NCI-H524 (cell line): ENCODE results near the gene SERP1.
A peak's percentile ranks its signal among the peaks of the same experiment; 100 is the strongest.

Experiments used
- DNase-seq, 2 experiments: peaks; one replicate each; lab custom pipeline; 2025; lab: John Stamatoyannopoulos, UW

Gene SERP1

GRCh38 chr3:150546226-150547044 lies at the start of gene SERP1, which contains the start of gene EIF2A:
Gene SERP1 (minus strand): TSS chr3:150546496. CDS start chr3:150546135, 361 bp downstream.
Gene EIF2A (plus strand): TSS chr3:150546787. CDS start chr3:150546803, 16 bp downstream.
- DNase-seq = peak; percentile 100

DNA sequence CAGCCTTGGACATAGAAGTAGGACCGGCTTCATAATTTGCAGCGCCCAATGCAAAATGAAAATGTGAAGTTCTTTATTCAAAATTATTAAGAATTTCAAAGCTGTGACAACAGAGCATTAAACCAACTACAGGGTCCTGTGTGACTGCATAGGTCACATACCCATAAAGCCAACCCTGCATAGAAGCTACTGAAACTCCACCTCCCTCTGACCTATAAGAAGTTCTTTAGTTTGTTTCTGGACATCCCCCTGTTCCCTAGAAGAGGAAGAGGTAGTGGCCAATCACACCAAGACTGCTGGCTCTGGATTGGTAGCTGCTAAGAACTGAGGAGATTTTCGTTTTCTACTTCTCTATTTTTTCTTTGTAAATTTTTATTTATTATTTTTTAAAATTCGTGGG lies 47.9 kb upstream of the SERP1 start:
- DNase-seq = no peak

DNA sequence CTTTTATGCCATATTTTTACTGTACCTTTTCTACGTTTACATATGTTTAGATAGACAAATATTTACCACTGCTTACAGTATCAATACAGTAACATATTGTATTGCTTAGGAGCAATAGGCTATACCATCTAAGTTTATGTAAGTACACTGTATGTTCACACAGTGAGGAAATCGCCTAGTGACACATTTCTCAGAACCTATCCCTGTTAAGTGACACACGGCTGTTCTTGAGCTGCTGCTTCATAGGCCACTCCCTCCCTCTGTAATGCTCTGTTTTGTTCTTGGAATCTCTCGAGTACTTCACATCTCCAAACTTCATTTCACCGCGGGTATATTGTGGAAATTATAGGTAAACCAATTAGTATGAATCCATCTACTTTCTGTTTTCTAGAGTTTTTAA lies 43.5 kb upstream of the SERP1 start:
- no peak for DNase-seq

GRCh38 chr3:150588027-150588830 lies 41.9 kb upstream of the SERP1 start:
- no peak for DNase-seq

DNA sequence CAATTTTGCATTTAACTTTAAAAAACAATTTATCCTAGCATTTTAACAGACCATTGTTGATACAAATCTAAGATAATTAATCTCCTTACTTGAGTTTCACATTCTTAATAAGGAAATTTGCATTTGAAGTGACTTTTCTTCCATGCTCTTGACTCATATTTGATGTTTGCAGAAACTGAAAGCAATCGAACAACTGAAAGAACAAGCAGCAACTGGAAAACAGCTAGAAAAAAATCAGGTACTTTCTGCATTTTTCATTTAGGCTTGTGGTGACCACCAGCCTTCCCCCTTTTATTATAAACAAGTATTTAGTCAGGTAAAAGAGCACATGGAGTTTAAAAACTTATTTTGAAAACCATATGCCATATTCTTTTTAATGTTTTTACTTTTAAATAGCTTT lies 36.7 kb upstream of the SERP1 start:
- no peak for DNase-seq

GRCh38 chr3:150582620-150583019 lies 36.3 kb upstream of the SERP1 start:
- no peak for DNase-seq

- no peak for DNase-seq
Observed at GRCh38 chr3:150581174-150581573, 34.9 kb upstream of the SERP1 start.

- DNase-seq = peak in 1 of 2 experiments; percentile 19
Observed at GRCh38 chr3:150577855-150578254, 31.6 kb upstream of the SERP1 start.

- DNase-seq = peak in 1 of 2 experiments; percentile 40
Observed at GRCh38 chr3:150567328-150567727, 21.0 kb upstream of the SERP1 start.

DNA sequence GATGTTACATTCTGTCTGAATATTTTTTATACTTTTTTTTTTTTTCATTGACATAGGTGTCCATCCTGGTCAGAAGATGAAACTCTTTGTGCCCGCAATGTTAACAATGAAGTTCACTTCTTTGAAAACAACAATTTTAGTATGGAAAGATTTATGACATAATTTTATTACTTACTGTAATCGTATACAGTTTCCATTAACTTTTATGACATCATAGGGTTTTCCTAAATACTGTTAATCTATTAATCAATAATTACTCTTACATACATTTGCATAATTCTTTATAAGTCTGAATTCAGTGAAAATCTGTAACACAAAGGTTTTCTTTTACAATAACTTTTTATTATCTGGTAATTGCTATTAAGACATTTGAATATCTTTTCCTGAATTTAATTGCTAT lies 17.9 kb upstream of the SERP1 start:
- no peak for DNase-seq

DNA sequence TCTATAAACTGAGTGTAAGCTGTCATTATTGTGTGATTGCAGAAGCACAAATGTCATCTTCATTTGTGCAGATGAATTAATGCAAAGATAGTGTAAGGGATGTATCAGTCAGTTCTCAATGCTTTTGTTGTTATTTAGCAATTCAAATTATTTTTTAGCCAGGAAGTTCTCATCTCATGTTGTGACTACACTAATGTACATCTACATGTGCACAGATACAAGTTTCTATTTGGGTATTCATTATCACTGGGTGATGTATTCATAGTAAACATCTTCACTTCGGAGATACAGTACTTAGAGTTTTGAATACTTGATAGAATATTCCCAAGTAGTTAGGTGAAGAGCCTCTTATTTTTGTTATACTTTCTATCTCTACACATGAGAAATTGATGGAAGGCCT lies 11.4 kb upstream of the SERP1 start:
- no peak for DNase-seq

GRCh38 chr3:150556792-150557191 lies 10.5 kb upstream of the SERP1 start:
- DNase-seq = no peak

- no peak for DNase-seq
Observed at GRCh38 chr3:150555859-150556436, 9.7 kb upstream of the SERP1 start.

DNA sequence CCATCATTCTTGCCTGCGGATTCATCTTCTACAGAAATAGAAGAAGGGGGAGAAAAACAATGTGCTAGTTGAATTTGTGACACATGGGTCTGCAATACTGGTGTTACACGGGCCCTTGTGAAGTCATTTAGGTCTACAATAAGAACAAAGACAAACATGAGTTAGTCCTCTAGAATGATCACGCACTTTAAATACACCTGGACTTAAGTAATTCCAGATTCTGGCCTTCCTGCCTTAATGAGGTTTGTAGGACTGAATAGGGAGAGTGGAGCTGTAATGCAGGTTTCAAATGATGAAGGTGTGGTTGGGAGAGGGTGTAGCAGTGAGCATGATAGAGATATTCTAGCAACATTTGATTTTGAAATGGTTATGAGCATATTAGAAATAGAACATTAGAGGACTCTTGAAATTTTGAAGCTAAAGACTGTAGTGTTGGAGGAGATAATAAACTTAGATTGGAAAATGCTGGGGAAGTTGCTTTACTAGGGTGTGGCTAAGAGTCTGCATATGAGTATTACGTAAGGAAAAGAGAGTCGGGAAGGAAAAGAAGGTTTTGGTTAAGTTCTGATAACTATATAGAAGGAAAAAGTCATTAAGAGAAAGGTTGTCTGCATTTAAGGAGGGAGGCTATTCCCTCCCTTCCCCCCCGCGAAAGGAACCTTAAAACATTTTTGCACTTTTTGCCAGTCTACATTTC lies 897 bp upstream of the SERP1 start:
- DNase-seq = no peak

DNA sequence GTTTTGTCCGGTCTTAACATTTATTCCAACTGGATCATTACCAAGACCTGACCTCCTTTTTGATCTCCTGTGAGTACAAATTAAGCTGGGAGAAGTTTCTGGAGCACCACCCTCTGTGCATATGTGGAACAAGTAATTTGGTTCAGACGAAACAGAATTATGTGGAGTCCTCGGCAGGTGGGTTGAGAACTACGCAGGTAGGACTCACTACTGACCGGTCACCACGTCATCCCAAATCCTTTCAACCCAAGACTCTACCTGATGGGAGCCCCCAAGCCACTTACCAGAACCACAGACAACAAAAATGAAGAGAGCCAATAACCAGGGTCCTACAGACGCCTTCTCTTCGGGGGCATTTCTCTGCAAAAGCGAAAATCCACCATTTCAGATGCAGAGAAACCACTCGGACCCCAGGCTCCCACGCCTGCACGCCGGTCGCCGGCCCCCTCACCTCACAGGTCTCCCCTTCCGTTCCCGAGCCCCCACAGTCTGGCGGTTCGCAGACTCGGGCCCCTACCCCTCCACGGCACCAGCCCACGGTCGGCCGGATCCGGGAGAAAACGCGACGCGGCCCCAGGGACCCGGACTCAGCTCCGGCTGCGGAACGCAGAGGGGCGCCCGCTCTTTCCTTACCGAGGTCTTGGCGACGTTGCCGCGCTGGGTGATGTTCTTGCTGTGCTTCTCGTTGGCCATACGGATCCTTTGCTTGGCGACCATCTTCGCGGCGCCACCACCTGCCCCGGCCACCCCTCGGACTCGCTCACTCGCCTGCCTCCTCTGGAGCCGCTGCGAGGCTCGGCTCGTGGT lies 674 bp downstream of the SERP1 start:
- DNase-seq = peak; percentile 10 to 67

- DNase-seq = no peak
Observed at GRCh38 chr3:150544726-150545125, 1.6 kb downstream of the SERP1 start.

DNA sequence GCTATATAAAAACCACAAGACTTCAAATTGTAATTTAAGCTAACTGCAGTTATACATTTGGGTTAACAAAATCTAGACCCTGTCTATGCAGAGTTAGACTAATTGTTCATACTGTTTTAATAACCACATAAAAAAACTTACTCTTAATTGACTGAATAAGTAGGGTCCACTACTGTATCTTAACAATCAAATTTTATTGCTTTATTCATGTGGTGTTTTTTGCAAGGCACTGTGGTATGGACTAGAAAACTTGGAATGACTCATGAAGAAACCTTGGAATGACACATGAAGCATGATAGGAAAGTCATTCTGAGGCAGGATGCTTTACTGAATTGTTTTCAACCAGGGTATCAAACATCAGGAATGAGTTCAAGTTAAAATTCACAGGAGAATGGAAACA lies 2.3 kb downstream of the SERP1 start:
- DNase-seq = no peak

DNA sequence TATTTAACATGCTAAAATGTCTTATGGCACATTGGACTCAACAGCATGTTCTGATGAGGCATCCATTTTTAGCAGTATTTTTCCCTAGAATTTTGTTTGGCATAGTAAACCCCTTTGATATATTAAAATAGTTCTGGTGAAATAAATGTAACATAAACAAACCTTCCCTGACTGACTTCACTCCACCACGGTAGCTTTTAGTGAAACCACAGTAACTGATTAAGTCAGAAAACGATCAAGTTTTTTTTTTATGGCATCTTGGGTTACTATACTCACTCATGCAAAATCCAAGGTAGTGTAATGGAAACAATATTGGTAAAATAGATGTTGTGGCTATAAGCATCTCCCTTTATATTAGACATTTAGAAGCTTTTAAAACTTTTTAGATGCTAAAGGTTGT lies 2.8 kb downstream of the SERP1 start:
- DNase-seq = no peak

DNA sequence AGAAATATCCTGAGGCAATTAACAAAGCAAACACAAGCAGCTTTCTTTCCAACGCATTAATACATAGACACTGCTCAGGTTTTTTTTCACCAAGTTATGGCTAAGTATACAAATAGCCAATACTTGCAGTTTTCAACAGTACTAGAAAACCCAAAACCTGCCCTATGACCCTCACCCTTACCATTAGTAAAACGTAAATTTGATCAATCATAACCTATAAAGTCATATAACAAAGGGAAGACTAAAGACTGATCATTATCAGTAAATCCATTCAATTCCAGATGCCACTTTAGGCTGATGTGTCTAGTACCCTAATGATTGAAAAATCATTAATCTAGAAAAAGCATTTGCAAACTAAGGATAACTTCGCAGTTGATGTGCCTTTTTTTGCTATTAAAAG lies 3.2 kb downstream of the SERP1 start:
- DNase-seq = no peak

- DNase-seq = no peak
Observed at GRCh38 chr3:150540991-150541390, 5.3 kb downstream of the SERP1 start.

GRCh38 chr3:150540297-150540696 lies 6.0 kb downstream of the SERP1 start:
- DNase-seq = no peak
